ENCODE results near the gene MED31.

The MED31 gene

GRCh38 chr17:6651919-6652452, 581 bp upstream of the MED31 start (continued):
- TF ChIP-seq ZBTB49 (tag by site-specific recombination; IDR thresholded peaks at IDR 0.05; ENCODE audit: low read depth) (no peak), ZNF785 (tag by site-specific recombination; IDR thresholded peaks at IDR 0.05) (peak; percentile 60; the same call in 1 of the 2 replicates), ELK4 (IDR thresholded peaks at IDR 0.05; ENCODE audit: borderline replicate concordance, low read depth, low read length) (no peak), ZNF837 (tag by site-specific recombination; IDR thresholded peaks at IDR 0.05) (no peak), YY1 (tag by site-specific recombination; IDR thresholded peaks at IDR 0.05) (peak; percentile 27; the same call in 1 of the 2 replicates), KLF7 (tag by site-specific recombination; IDR thresholded peaks at IDR 0.05; ENCODE audit: borderline replicate concordance) (no peak), ZNF202 (tag by site-specific recombination; IDR thresholded peaks at IDR 0.05; ENCODE audit: borderline replicate concordance) (no peak), KLF17 (tag by site-specific recombination; IDR thresholded peaks at IDR 0.05) (0 out of 2 replicates have a peak, but pooled peaks have one; percentile 46), ZNF514 (tag by site-specific recombination; IDR thresholded peaks at IDR 0.05) (no peak), ZNF792 (tag by site-specific recombination; IDR thresholded peaks at IDR 0.05) (peak; percentile 71; the same call in 1 of the 2 replicates), SP2 (tag by site-specific recombination; IDR thresholded peaks at IDR 0.05) (peak; percentile 38), FEZF1 (tag by site-specific recombination; IDR thresholded peaks at IDR 0.05) (no peak), ZNF629 (tag by site-specific recombination; IDR thresholded peaks at IDR 0.05) (peak; percentile 44; the same call in 1 of the 2 replicates), ZNF350 (tag by site-specific recombination; IDR thresholded peaks at IDR 0.05) (no peak), ZNF146 (tag by site-specific recombination; IDR thresholded peaks at IDR 0.05) (peak; percentile 27; the same call in 1 of the 2 replicates), ZSCAN23 (tag by site-specific recombination; IDR thresholded peaks at IDR 0.05) (no peak), CTCF (tag by site-specific recombination; IDR thresholded peaks at IDR 0.05) (peak; percentile 51; the same call in 1 of the 2 replicates), ZNF513 (tag by site-specific recombination; IDR thresholded peaks at IDR 0.05) (no peak), ZNF354C (tag by site-specific recombination; IDR thresholded peaks at IDR 0.05; ENCODE audit: borderline replicate concordance, low read depth) (no peak), TRIM28 (IDR thresholded peaks at IDR 0.05; ENCODE audit: borderline replicate concordance, low read length) (no peak), TSHZ1 (tag by site-specific recombination; IDR thresholded peaks at IDR 0.05; ENCODE audit: borderline replicate concordance) (no peak), ZBTB26 (tag by site-specific recombination; optimal IDR thresholded peaks at IDR 0.05) (peak; percentile 52), EGR2 (tag by site-specific recombination; IDR thresholded peaks at IDR 0.05; ENCODE audit: low read depth) (no peak), ZNF558 (tag by site-specific recombination; IDR thresholded peaks at IDR 0.05) (no peak), ZNF660 (tag by site-specific recombination; IDR thresholded peaks at IDR 0.05) (no peak; the same call in 1 of the 2 replicates), ZSCAN18 (tag by site-specific recombination; IDR thresholded peaks at IDR 0.05) (no peak)

Data from HEK293 (cell line).